Hepatocyte (in vitro differentiated cells): Measurements from ENCODE around the gene MDP1.

Source experiments
- CTCF ChIP-seq: fragments of 200-600 bp; sonication (generic); IDR thresholded peaks from 2 replicates; pipeline ENCODE4 v1.5.1; 2016; ENCODE audit warnings: antibody characterized with exemption, mild to moderate bottlenecking; ENCODE audit not compliant: poor library complexity
- EZH2 ChIP-seq: fragments of 200-600 bp; sonication (generic); IDR thresholded peaks from 2 replicates; pipeline ENCODE4 v1.6.1; 2016; ENCODE audit warnings: antibody characterized with exemption, mild to moderate bottlenecking, borderline replicate concordance

GRCh38 chr14:24185026-24185425 is 30.8 kb downstream of the MDP1 start:
- TF ChIP-seq EZH2, result no peak
- TF ChIP-seq CTCF, result no peak
